RWPE2 (cell line): ENCODE data around the gene DOC2A.

Source experiments
- ATAC-seq: fragments of 200-7000 bp; cut with Tn5 transposase; 3 replicates; pipeline ENCODE4 v1.9.1; 2021; ENCODE audit warnings: low read depth
- DNase-seq: peaks from one replicate; pipeline ENCODE4 v3.0.0-alpha.2; 2020; ENCODE audit warnings: low spot score
- H3K27ac ChIP-seq: fragments of 450-650 bp; 2 replicates; pipeline ENCODE4 v1.5.1; 2017; ENCODE audit warnings: mild to moderate bottlenecking; ENCODE audit not compliant: poor library complexity, severe bottlenecking
- H3K27me3 ChIP-seq: fragments of 250-450 bp; sonication (Bioruptor Pico); 2 replicates; pipeline ENCODE4 v1.5.1; 2021; ENCODE audit warnings: mild to moderate bottlenecking, moderate library complexity; ENCODE audit not compliant: insufficient read depth, poor library complexity, severe bottlenecking
- H3K36me3 ChIP-seq: fragments of 250-450 bp; sonication (Bioruptor Pico); 2 replicates; pipeline ENCODE4 v1.5.1; 2020; ENCODE audit warnings: low read depth, mild to moderate bottlenecking, moderate library complexity
- H3K4me1 ChIP-seq: fragments of 250-450 bp; sonication (Bioruptor Pico); 2 replicates; pipeline ENCODE4 v1.5.1; 2021; ENCODE audit warnings: mild to moderate bottlenecking, moderate library complexity; ENCODE audit not compliant: insufficient read depth, poor library complexity, severe bottlenecking
- H3K4me3 ChIP-seq: fragments of 250-450 bp; sonication (Bioruptor Pico); 2 replicates; pipeline ENCODE4 v1.5.1; 2021; ENCODE audit warnings: mild to moderate bottlenecking, moderate library complexity; ENCODE audit not compliant: severe bottlenecking
- H3K9me3 ChIP-seq: fragments of 250-450 bp; sonication (Bioruptor Pico); 2 replicates; pipeline ENCODE4 v1.5.1; 2021; ENCODE audit warnings: mild to moderate bottlenecking, moderate library complexity; ENCODE audit not compliant: severe bottlenecking
- TF ChIP-seq, protein P1 (sequence below): fragments of 450-650 bp; IDR thresholded peaks from one replicate; pipeline ENCODE4 v1.5.1; 2017; ENCODE audit warnings: mild to moderate bottlenecking, moderate library complexity; ENCODE audit not compliant: poor library complexity, severe bottlenecking

Gene DOC2A

GRCh38 chr16:29990883-29991570, 19.8 kb downstream of the DOC2A start:
- peak; percentile 65 for DNase-seq
- no peak for ATAC-seq
- Histone ChIP-seq H3K4me3 (no peak overlapping the region), H3K36me3 (peaks cover 51% of the 10 kb centered on the region), H3K27me3 (no peaks in the 10 kb centered on the region), H3K4me1 (peaks cover 5% of the 10 kb centered on the region), H3K9me3 (no peaks in the 10 kb centered on the region), H3K27ac (no peak overlapping the region)
- TF ChIP-seq, protein P1, sequence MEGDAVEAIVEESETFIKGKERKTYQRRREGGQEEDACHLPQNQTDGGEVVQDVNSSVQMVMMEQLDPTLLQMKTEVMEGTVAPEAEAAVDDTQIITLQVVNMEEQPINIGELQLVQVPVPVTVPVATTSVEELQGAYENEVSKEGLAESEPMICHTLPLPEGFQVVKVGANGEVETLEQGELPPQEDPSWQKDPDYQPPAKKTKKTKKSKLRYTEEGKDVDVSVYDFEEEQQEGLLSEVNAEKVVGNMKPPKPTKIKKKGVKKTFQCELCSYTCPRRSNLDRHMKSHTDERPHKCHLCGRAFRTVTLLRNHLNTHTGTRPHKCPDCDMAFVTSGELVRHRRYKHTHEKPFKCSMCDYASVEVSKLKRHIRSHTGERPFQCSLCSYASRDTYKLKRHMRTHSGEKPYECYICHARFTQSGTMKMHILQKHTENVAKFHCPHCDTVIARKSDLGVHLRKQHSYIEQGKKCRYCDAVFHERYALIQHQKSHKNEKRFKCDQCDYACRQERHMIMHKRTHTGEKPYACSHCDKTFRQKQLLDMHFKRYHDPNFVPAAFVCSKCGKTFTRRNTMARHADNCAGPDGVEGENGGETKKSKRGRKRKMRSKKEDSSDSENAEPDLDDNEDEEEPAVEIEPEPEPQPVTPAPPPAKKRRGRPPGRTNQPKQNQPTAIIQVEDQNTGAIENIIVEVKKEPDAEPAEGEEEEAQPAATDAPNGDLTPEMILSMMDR: no peak

DNA sequence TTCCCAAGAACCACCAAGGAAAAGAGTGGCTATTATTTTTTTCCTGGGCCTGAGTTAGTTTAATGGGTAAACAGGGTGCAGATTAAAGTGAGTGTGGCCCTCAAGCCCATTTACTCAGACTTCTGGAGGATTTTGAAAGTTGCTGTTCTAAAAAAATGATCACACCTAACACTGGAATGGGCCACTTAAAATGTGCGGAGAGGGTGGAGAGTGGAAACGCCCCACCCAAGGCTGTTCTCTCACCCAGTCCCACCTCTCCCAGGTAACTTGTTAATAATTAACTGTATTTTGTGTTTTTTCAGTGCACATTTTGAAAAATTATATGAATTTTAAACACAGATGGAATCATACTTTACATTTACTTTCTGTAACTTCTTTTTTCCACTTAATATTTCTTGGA, 20.8 kb downstream of the DOC2A start:
- Histone ChIP-seq H3K9me3 (no peaks in the 10 kb centered on the region), H3K4me1 (peaks cover 5% of the 10 kb centered on the region), H3K36me3 (peaks cover 61% of the 10 kb centered on the region), H3K27ac (no peak overlapping the region), H3K4me3 (no peak overlapping the region), H3K27me3 (no peaks in the 10 kb centered on the region)
- TF ChIP-seq, protein P1: no peak
- ATAC-seq: no peak
- DNase-seq: no peak

DNA sequence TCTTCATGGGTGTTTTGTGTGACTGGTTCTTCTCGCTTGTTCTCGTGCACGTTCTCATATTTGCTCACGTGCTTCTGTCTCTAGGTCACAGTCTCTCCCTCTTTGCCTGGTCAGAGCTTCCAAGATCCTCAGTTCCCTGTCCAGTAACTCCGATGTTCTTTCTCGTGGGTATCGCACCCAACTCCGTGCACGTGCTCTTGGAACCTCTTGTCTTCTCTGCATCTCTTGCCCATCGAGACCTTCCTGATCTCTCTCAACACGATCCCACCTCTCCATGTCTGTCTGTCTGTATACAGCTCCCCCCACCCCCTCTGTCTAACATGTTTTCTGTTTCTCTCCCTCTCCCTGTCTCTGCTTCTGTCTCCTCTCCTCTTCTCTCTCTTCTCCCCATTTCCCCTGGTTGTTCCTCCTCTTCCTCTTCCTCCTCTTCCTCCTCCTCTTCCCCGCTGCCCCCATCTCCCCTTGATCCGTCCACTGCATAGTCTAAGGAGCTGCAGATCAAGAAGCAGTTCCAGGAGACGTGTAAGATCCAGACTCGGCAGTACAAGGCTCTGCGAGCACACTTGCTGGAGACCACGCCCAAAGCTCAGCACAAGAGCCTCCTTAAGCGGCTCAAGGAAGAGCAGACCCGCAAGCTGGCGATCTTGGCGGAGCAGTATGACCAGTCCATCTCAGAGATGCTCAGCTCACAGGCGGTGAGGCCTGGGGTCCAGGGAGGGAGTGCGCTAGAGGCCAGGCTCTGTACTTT, 21.5 kb downstream of the DOC2A start:
- DNase-seq (no peak), ATAC-seq (no peak)
- no peak overlapping the region for H3K4me3 ChIP-seq
- no peak overlapping the region for H3K27ac ChIP-seq
- H3K36me3 ChIP-seq: peaks cover 69% of the 10 kb centered on the region
- no peaks in the 10 kb centered on the region for H3K27me3 ChIP-seq
- TF ChIP-seq, protein P1: no peak
- H3K9me3 ChIP-seq: no peaks in the 10 kb centered on the region
- H3K4me1 ChIP-seq: peaks cover under 1% of the 10 kb centered on the region

- ATAC-seq (no peak), DNase-seq (no peak)
- Histone ChIP-seq H3K27me3 (no peaks in the 10 kb centered on the region), H3K4me3 (no peak overlapping the region), H3K4me1 (no peaks in the 10 kb centered on the region), H3K27ac (no peak overlapping the region), H3K9me3 (no peaks in the 10 kb centered on the region), H3K36me3 (peaks cover 77% of the 10 kb centered on the region)
- TF ChIP-seq, protein P1: no peak
Observed at GRCh38 chr16:29988346-29989075, 22.3 kb downstream of the DOC2A start.
